ENCODE results near the gene CRB2.

The CRB2 gene

DNA sequence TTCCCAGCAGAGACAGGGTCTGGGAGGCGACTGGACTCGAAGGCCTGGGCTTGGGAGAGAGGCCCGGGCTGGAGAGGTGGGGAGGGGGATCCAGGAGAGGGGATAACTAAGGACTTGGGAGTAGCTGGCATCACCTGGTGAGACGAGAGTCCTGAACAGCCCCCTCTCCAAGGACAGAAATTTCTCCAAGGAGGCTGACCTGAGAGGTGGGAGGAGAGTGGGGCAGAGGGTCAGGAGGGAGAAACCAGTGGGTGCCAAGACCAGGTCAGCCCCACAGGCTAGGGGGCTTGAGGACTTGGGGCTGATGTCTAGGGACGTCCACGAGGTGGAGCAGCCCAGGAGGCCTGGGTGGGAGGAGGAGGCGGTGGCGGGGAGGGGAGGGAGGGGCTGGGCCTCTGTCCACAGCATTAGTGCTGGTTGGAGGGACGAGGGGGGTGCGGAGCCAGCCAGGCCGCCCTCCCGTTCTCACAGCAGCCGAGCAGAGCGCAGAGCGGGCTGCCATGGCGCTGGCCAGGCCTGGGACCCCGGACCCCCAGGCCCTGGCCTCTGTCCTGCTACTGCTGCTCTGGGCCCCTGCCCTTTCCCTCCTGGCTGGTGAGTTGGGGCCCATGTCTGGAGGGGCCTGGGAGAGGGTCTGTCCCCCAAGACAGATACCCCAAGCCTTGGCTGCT, at the start of gene CRB2:
Gene CRB2, plus strand, starts transcription at position 437 of the 671 bp plus-strand sequence. Its CDS starts 64 bp downstream, at position 501.
- ATAC-seq = no peak

DNA sequence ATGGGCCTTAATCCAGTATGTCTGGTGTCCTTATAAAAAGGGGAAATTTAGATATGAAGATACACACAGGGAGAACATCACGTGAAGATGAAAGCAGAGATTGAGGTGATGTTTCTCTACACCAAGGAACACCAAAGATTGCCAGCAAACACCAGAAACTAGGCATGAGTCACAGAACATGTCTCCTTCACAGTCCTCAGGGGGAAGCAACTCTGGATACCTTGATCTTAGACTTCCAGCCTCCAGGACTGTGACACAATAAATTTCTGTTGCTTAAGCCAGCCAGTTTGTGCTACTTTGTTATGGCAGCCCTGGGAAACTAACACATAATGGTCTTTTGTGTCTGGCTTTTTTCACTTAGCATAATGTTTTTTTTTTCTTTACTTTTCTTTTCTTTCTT, 46.4 kb upstream of the CRB2 start:
- no peak for ATAC-seq

DNA sequence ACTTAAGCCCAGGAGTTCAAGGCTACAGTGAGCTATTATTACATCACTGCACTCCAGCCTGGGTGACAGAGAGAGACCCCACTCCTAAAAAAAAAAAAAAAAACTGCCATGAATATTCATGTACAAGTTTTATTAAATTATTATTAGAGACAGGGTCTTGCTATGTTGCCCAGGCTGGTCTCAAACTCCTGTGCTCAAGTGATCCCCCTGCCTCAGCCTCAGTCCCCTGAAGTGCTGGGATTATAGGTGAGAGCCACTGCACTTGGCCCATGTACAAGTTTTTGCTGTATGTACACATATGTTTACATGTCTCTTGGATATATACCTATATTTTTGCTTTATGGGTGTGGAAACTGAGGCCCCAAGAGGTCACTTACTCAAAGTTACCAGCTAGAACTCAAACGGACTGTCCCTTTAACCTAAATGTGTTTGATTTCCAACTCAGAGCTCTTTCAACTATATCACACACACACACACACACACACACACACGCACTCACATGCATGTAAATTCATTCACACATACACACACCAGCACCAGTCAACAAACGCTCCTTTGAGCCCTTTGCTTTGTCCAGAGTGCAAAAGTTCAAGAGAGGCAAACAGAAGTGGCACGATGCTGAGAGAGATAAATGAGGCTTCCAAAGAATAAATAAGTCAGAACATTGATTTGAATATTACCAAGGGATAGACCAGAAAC, 45.3 kb upstream of the CRB2 start:
- ATAC-seq = no peak

DNA sequence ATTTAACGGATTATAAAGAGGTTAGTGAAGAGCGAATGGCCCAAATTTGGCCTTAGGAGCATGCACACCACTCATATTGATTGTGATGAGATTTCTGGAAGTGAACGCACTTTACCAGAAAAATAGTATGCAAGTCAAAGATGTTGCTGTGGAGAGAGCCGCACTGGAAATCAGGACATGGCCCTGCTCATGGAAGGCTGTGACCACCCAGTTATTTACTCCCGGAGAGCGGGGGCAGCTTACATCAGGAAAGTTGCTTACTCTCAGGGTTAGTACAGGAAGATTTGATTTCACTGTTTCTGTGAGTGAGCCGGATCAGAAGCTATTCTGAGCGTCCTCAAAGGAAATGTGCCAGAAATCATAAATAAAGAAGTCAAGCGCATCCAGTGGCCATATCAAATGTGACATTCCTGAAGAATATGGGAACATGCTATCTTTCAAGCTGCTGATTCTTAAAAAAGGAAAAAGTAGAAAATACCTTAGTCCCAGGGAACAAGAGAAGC, 44.7 kb upstream of the CRB2 start:
- no peak for ATAC-seq

DNA sequence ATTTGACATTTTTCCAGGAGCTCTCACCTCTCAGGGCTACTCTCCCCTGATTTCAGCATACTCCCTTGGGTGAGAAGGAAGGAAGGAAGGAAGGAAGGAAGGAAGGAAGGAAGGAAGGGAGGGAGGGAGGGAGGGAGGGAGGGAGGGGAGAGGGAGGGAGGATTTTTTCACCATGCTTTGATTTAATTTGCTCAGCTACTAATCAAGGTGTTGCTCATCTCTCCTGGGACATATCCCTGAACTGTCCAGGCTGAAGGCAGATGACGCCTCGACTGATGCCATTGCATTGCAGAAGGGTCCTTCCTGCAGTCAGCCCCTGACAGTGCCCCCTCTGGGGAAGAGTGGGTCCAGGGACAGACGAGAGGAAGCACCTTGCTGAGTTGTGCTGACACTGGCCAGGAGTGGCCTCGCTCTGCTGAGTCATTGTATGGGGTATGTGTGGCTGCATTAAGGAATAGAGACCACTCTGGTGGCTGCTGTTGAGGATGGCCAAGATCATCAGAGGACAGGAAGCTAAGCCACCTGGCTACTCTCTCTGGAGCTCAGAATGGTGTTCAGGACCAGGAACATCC, 43.6 kb upstream of the CRB2 start:
- no peak for ATAC-seq

DNA sequence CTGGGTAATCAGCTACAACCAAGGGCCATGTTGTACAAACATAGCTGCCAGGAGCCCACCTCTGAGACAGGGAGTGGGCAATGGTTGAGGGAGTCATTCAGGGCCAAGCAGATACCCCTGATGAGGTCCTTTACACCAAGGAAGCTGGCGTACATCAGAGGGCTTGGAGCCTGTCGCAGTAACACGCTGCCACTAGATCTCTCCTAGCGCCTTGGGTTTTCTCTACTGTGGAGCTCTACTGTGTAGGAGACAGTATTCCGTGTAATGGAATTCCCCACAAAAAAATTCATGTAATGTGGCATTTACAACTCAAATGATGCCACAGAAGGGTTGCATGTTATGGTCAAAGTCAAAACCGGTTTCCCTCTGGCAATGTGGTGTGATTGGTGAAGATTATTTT, 41.4 kb upstream of the CRB2 start:
- no peak for ATAC-seq

DNA sequence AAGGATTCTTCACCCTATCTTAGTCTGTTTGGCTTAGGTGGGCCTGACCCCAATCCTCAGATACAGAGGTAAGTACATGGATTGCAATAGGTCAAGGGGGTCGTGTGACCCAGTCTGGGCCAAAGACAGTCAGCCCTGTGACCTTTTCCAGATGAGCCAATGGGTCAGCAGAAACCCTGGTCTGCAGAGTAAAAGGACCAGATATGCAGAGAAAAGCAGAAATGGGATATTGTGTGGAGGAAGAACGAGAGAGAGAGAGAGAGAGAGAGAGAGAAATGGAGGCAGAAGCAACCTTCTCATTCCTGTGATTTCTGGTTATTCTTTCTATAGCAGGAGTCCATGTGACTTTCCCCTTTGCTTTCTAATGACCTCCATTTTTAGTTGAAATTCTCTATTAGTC, 40.4 kb upstream of the CRB2 start:
- no peak for ATAC-seq

DNA sequence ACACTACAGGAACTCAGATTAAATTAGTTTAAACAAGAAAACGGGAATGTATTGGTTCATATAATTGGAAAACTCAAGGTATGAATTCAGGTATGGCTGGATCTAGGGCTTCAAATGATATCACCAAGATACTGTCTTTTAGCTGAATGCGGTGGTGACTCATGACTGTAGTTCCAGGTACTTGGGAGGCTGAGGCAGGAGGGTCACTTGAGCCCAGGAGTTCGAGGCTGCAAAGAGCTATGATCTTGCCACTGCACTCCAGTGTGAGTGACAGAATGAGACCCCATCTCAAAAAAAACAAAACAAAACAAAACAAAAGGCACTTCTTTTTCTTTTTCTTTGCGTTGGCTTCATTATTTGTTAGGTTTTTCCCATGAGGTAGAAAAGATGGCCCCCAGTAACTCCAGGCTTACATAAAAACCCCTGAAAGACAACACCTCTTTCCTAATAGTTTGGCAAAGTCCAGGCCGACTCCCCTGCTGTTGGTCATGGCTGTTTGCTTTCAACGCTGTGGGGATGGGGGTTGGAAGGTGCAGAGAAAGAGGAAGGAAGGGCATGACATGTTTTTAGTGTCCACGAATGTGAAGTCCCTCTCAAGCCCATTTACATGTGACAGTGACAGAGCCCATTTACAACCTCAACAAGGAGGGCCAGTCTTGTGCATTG, 39.8 kb upstream of the CRB2 start:
- ATAC-seq = no peak

DNA sequence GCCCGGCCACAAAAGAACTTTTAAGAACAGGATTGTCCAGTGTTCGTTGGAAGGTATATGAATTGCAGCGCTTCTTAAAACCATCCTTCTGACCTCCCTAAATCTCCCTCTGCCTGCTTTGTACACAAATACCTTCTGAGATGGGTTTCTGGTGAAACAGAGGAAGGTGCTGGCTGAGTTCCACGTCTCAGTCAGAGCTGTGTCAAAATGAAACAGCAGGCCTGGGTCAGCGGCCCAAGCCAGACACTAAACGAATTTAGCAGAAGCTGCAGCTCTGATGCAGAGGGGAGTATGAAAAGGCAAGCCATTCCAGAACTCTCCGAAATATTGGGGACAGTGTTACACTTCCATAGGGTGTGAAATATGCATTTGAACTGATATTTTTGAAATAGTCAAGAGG, 37.8 kb upstream of the CRB2 start:
- ATAC-seq = no peak

DNA sequence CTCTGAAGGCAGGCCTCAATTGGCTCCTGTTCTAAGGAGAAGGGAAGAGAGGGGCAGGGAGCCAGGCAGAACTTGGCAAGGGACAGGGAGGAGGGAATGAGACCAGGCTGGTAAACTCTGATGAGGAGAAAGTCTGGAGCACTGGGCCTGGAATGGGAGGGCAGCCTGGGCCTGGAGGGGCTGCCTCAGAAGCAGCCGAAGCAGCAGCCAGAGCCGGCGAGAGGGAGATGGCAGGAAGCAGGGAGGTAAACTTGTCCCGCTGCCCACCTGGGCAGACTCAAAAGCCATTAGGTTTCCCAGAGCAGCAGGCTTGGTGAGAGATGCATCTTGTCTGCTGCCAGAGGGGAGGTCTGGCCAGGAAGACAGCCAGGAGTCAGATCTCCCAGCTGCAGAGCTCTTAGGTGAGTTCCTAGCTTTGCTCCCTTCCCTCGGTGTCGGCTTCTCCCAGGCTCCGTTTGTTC, 37.0 kb upstream of the CRB2 start:
- ATAC-seq = no peak

DNA sequence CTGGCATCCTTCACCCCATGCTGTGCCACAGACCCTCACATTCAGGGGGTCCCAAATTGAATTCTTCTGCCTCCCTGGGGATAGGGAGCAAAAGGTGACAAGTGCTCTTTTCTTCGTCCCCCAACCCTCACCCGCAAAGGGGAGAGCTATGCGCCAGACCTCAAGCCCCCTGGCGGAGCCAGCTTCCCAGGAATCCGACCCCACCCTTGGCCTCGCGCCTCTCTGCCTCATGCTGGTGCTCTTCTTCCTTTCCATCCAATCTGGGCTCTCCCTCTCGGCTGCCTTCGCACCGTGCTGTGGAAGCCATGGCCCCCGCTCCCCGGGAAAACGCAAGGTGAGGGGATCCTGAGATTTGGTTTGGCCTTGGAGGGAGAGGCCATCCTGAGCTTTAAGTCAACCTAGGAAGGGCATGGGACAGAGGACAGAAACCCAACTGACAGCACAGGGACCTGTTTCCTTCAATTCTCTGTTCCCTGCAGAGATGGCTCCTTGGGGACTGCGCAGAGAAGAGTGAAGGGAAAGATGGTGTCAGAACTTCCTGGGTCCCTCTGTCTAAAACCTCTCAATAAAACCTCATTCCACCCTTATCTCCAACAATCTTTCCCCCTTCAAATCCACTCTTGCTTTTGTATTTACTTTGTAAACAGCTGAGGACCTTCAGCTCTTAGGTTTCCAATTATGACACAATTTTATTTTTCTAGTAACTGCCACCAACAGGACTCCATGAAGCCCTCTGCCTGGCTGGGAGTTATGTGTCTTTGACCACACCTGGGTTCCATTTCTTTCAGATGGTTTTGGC, 36.3 kb upstream of the CRB2 start:
- ATAC-seq = no peak

DNA sequence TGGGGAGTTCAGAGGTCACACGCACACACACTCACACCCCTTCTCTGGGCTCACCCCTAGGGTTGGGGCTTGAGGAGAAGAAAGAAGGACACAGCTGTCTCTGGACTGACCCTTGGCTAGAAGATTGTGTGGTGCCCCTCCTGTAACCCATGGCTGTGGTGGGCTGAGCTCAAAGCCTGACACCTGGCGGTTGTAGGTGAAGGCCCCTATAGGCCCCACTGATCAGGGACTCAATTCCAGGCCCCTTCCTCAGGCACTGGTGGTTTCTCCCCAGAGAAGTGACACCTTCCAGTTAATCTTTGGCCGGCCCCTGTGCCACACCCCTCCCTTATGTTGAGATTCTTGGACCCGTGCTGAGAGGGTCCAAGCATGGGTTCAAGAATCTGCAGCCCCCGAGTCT, 35.2 kb upstream of the CRB2 start:
- ATAC-seq = no peak

DNA sequence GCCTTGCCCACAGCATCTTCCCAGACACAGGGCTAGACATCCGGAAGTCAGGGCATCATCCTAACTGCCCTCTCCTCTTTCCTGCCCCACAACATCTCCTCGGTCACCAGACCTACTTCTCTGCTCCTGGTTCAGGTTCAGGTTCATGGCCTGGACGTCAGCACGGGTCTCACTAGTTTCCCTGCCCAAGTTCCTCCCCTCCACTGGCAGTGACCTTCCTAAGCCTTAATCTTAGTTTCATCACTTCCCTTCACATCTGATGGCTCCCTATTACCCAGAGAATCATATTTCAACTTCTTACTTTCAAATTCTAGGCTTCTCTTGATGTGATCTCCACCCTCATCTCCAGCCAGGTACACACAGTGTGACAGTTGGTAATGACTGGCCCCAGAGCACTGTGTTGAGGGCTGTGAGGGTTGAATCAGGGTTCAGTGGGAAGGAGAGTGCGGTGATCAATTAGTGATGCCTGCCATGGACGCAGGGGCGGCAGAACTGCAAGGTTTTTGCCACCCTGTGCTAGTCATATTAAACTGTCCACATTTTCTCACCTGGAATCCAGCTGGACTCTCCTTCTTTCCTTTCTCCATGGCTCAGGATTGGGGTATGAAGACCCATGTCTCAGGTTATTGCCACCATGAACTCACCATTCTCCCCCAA, 34.3 kb upstream of the CRB2 start:
- ATAC-seq = no peak

DNA sequence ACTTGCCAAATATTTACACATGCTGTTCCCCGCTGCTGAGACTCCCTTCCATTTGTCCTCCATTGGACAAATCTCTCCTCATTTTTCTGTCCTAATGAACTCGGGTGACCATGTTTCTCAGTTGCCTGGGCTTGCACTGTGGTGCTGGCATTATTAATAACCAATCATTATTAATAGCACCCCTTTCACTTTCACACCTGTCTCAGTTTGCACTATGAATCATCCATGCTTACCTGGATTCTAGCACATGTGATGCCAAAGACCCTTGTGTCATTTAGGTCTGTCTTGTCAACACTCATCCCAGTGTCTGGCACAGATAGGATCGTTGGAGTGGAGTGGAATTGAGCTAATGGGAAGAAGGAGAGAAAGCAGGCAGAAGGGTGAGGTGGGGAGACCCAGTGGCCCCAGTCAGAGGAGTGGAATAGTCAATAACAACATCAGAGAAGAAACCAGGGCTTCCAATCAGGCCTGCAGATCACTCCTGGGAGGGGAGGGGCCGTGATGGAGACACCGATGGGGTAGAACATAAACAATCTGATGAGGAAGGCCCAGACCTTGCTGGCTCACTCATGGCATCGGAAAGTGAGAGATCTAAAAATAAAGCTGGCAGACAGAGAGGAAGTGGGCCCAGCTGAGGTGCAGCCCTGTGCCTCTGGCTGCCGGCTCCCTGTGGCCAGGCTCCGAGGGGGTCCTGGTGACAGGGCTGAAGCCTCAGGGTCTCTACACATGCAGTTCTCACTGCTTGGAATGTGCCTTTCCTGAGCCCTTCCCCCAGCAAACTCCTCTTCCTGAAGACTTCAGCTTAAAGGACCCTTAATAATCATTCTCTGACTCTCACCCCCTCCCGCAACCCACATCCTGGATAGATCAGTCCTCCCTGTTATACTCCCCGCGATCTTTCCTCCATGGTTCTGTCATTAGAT, 33.5 kb upstream of the CRB2 start:
- ATAC-seq = peak; percentile 81 to 85

DNA sequence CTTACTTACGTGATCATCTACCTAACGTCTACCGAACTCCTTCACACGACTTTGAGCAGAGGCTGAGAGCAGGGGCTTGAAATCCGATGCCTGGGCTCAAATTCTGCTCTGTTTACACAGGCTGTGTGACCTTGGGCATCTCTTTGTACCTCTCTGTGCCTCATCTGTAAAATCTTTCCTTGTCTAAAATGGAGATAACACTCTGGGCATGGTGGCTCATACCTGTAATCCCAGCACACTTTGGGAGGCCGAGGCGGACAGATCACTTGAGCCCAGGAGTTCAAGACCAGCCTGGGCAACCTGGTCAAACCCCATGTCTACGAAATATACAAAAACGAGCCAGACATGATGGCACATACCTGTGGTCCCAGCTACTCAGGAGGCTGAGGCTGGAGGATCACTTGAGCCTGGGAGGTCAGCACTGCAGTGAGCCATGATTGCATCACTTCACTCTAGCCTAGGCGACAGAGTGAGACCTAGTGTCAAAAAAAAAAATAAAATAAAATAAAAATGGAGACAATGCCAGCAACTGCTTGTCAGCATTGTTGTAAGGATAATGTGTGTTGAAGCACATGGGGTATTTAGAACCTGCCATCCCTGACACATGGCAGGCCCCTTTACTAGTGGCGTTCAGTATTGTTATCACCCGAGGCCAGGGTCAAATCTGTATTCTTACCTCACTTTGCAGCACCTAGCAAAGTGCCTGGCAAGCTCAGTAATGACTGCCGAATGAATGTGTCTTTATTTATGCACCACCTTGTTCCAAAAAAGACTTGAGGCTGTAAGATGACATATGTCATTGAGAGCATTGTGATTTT, 32.6 kb upstream of the CRB2 start:
- ATAC-seq = no peak

DNA sequence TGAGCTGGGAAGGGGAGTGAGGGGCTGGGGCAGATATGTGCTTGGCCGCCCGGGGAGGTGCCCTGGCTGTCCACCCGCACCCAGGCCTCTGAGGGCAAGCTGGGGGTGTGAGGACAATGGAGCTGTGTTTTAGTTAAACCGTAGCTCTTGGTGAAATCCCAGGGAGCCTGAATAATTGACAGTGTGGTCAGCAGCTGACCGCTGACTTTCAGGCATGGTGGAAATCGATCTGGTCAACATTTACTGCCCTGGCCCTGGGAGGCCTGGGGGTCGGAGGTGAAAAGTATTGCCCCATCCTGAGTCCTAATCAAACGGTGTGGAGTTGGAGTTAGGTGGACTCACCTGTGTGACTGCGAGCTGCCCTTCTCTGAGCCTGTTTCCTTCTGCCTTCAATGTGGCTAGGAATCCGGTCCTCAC, 31.2 kb upstream of the CRB2 start:
- no peak for ATAC-seq

DNA sequence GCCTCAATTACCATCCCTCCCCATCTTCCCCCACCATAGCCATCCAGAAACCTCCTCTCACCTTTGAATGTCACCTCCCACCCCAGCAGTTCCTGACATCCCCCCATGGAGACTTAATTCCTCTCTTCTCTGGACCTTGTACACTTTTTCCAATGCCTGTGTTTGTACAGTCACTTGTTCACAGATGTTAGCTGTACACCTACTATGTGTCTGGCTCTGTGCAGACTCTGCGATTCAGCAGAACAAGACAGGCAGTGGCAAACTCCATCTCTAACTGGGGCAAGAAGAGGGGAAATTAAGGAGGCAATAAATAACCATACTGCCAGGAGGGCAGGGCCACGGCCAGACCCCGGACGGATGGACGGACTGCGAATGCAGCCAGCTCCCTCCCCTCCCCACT, 29.8 kb upstream of the CRB2 start:
- ATAC-seq = no peak

DNA sequence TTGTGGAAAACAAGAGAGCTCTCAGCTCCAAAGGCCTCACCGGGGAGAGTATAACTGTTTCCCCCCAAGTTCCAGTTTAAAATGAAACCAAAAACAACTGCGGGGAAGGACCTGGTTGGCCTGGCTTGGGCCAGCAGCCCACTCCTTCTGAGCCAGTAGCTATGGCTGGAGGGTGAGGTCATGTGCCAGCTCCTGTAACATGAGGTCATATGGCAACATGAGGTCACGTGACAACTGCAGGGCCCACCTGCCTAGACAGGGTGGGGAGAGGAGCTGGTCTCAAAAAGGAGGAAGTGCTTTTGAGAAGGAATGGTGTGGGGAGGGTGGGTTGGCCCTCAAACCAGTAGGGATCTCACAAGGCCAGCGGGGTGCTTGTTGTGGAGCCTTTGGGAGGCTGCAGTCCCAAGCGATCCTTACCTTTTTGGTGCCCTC, 29.3 kb upstream of the CRB2 start:
- ATAC-seq = no peak

DNA sequence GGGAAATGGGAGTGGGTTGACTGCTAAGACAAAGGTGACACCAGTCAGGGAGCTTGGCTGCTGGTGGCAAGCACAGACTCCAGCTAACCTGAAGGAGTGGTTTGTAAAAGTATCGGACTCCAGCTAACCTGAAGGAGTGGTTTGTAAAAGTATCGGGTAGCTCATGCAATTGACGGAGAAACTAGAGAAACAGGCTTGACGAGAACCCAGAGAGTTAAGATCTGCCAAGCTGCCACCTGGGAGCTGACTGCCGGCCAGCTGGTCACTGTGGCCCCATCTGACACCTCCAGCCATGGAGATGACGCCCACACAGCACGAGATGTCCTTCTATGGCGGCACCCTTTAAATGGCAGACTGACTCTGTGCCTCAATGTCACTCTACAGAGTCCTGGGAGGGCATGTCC, 28.3 kb upstream of the CRB2 start:
- no peak for ATAC-seq
